Measurements from ENCODE around the gene RFFL.

Gene RFFL

DNA sequence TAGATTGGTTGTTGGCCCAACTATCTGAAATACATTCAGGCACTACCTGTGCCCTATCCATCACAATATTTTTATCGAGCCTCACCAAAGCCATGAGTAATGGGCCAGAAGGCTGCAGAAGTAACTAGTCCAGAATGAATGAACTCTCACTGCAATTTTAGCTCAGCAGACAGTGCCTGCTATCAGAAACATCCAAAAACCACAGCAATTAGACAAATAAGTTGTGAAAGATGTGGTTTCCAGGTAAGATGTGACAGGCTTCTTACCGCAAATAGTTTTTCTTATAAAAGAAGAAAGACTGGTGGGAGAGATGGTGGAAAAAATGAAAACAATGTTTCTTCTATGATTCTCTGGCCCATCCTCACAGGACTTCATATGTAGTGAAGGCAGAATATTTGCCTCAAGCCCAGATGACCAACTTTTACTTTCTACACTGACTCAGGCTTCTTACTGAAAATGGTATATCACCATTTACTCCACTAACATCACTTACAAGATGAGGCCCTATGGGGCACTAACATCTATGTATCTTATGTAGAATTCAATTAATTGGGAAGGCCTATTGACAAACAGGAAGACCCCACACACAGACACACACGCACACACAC is 9.8 kb upstream of the RFFL start:
- H3K27ac ChIP-seq (ENCODE audit: extremely low read depth, low read depth, low read length): no peak overlapping the region
- TF ChIP-seq, protein P1, sequence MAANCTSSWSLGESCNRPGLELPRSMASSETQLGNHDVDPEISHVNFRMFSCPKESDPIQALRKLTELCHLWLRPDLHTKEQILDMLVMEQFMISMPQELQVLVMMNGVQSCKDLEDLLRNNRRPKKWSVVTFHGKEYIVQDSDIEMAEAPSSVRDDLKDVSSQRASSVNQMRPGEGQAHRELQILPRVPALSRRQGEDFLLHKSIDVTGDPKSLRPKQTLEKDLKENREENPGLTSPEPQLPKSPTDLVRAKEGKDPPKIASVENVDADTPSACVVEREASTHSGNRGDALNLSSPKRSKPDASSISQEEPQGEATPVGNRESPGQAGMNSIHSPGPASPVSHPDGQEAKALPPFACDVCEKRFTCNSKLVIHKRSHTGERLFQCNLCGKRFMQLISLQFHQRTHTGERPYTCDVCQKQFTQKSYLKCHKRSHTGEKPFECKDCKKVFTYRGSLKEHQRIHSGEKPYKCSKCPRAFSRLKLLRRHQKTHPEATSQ (tag by site-specific recombination; IDR thresholded peaks at IDR 0.05): no peak
- no peak for TF ChIP-seq ZNF354C (tag by site-specific recombination; IDR thresholded peaks at IDR 0.05; ENCODE audit: borderline replicate concordance, low read depth)
- no peak for TF ChIP-seq ZNF132 (tag by site-specific recombination; IDR thresholded peaks at IDR 0.05; ENCODE audit: borderline replicate concordance)
- no peak for TF ChIP-seq BCL11A (tag by site-specific recombination; IDR thresholded peaks at IDR 0.05; ENCODE audit: low read depth)
- no peak for TF ChIP-seq FEZF1 (tag by site-specific recombination; IDR thresholded peaks at IDR 0.05)
- TF ChIP-seq ZNF433 (tag by site-specific recombination; IDR thresholded peaks at IDR 0.05; ENCODE audit: low read depth): no peak
- TF ChIP-seq, protein P2, sequence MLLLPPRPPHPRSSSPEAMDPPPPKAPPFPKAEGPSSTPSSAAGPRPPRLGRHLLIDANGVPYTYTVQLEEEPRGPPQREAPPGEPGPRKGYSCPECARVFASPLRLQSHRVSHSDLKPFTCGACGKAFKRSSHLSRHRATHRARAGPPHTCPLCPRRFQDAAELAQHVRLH (tag by site-specific recombination; IDR thresholded peaks at IDR 0.05): no peak
- no peak for TF ChIP-seq ZNF48 (tag by site-specific recombination; IDR thresholded peaks at IDR 0.05)
- no peak for TF ChIP-seq ZNF792 (tag by site-specific recombination; IDR thresholded peaks at IDR 0.05)
- no peak for TF ChIP-seq ZNF37A (tag by site-specific recombination; IDR thresholded peaks at IDR 0.05)
- TF ChIP-seq ZNF394 (tag by site-specific recombination; IDR thresholded peaks at IDR 0.05; ENCODE audit: borderline replicate concordance): no peak
- TF ChIP-seq ZNF747 (tag by site-specific recombination; IDR thresholded peaks at IDR 0.05): no peak
- TF ChIP-seq, protein P3, sequence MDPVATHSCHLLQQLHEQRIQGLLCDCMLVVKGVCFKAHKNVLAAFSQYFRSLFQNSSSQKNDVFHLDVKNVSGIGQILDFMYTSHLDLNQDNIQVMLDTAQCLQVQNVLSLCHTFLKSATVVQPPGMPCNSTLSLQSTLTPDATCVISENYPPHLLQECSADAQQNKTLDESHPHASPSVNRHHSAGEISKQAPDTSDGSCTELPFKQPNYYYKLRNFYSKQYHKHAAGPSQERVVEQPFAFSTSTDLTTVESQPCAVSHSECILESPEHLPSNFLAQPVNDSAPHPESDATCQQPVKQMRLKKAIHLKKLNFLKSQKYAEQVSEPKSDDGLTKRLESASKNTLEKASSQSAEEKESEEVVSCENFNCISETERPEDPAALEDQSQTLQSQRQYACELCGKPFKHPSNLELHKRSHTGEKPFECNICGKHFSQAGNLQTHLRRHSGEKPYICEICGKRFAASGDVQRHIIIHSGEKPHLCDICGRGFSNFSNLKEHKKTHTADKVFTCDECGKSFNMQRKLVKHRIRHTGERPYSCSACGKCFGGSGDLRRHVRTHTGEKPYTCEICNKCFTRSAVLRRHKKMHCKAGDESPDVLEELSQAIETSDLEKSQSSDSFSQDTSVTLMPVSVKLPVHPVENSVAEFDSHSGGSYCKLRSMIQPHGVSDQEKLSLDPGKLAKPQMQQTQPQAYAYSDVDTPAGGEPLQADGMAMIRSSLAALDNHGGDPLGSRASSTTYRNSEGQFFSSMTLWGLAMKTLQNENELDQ (tag by site-specific recombination; IDR thresholded peaks at IDR 0.05; ENCODE audit: low read depth): no peak
- no peak for TF ChIP-seq ZFP3 (tag by site-specific recombination; IDR thresholded peaks at IDR 0.05; ENCODE audit: low read depth)
- TF ChIP-seq ZNF530 (tag by site-specific recombination; IDR thresholded peaks at IDR 0.05; ENCODE audit: low read depth): no peak
- TF ChIP-seq, protein P4, sequence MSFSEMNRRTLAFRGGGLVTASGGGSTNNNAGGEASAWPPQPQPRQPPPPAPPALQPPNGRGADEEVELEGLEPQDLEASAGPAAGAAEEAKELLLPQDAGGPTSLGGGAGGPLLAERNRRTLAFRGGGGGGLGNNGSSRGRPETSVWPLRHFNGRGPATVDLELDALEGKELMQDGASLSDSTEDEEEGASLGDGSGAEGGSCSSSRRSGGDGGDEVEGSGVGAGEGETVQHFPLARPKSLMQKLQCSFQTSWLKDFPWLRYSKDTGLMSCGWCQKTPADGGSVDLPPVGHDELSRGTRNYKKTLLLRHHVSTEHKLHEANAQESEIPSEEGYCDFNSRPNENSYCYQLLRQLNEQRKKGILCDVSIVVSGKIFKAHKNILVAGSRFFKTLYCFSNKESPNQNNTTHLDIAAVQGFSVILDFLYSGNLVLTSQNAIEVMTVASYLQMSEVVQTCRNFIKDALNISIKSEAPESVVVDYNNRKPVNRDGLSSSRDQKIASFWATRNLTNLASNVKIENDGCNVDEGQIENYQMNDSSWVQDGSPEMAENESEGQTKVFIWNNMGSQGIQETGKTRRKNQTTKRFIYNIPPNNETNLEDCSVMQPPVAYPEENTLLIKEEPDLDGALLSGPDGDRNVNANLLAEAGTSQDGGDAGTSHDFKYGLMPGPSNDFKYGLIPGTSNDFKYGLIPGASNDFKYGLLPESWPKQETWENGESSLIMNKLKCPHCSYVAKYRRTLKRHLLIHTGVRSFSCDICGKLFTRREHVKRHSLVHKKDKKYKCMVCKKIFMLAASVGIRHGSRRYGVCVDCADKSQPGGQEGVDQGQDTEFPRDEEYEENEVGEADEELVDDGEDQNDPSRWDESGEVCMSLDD (tag by site-specific recombination; IDR thresholded peaks at IDR 0.05): no peak
- no peak for TF ChIP-seq ZNF112 (tag by site-specific recombination; IDR thresholded peaks at IDR 0.05)
- no peaks in the 10 kb centered on the region for H3K36me3 ChIP-seq (ENCODE audit: control insufficient read depth in 2 of 2, insufficient read depth in 1 of 2, low read length in 2 of 2)
- no peaks in the 10 kb centered on the region for H3K9me3 ChIP-seq (ENCODE audit: control insufficient read depth, insufficient read depth, low read depth, low read length)
- ChIA-PET POLR2A (no interaction called here), CTCF (interaction anchor here (1.4 to 2.1 kb wide), 2 partner anchors 9 to 529 kb away, joined by 4 to 9 read pairs; partner anchors contain the start of gene RFFL)
- peaks cover 9% of the 10 kb centered on the region; the same call in 1 of the 2 replicates for H3K4me1 ChIP-seq (ENCODE audit: control insufficient read depth, insufficient read depth, low read length)
- H3K4me3 ChIP-seq (ENCODE audit: low read depth, low read length): no peak overlapping the region

DNA sequence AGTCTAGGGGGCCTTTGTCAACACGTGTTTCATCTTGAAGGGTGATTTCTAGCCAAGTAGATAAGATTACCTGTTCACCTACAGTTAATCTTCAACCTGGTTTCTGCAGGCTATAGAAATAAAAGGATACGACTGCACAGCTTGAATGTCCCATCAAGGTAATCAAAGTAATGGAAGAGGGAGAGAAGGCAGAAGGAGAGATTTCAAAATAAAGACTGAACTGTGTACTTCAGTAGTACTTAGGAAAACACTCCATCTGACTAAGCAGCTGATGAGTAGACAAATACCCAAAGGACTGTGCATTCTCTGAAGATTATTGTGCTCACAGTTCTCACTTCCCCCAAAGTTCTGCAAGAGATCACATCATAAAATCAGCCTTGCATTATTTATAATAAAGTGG is 5.8 kb upstream of the RFFL start:
- peaks cover 13% of the 10 kb centered on the region for H3K4me1 ChIP-seq (ENCODE audit: control insufficient read depth, insufficient read depth, low read length)
- no peaks in the 10 kb centered on the region for H3K9me3 ChIP-seq (ENCODE audit: control insufficient read depth, insufficient read depth, low read depth, low read length)
- H3K4me3 ChIP-seq (ENCODE audit: low read depth, low read length): no peak overlapping the region
- no peaks in the 10 kb centered on the region for H3K36me3 ChIP-seq (ENCODE audit: control insufficient read depth in 2 of 2, insufficient read depth in 1 of 2, low read length in 2 of 2)
- H3K27ac ChIP-seq (ENCODE audit: extremely low read depth, low read depth, low read length): no peak overlapping the region
- POLR2A ChIA-PET: no interaction called here
- CTCF ChIA-PET: interaction anchor here (0.7 to 2.1 kb wide), 3 partner anchors 12 to 1128 kb away, joined by 3 to 8 read pairs (median 4); no protein-coding TSS in a partner anchor
- TF ChIP-seq ZNF292 (tag by site-specific recombination; IDR thresholded peaks at IDR 0.05; ENCODE audit: borderline replicate concordance, low read depth) (no peak), TCF7L2 (IDR thresholded peaks at IDR 0.05; ENCODE audit: borderline replicate concordance, low read depth, low read length) (no peak), GFI1B (tag by site-specific recombination; IDR thresholded peaks at IDR 0.05) (no peak), ZNF701 (tag by site-specific recombination; IDR thresholded peaks at IDR 0.05) (no peak), ZNF785 (tag by site-specific recombination; IDR thresholded peaks at IDR 0.05) (no peak), ZFP69B (tag by site-specific recombination; IDR thresholded peaks at IDR 0.05) (no peak)
- TF ChIP-seq, protein P5, sequence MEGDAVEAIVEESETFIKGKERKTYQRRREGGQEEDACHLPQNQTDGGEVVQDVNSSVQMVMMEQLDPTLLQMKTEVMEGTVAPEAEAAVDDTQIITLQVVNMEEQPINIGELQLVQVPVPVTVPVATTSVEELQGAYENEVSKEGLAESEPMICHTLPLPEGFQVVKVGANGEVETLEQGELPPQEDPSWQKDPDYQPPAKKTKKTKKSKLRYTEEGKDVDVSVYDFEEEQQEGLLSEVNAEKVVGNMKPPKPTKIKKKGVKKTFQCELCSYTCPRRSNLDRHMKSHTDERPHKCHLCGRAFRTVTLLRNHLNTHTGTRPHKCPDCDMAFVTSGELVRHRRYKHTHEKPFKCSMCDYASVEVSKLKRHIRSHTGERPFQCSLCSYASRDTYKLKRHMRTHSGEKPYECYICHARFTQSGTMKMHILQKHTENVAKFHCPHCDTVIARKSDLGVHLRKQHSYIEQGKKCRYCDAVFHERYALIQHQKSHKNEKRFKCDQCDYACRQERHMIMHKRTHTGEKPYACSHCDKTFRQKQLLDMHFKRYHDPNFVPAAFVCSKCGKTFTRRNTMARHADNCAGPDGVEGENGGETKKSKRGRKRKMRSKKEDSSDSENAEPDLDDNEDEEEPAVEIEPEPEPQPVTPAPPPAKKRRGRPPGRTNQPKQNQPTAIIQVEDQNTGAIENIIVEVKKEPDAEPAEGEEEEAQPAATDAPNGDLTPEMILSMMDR (tag by site-specific recombination; IDR thresholded peaks at IDR 0.05): no peak
- TF ChIP-seq, protein P3 (tag by site-specific recombination; IDR thresholded peaks at IDR 0.05; ENCODE audit: low read depth): no peak
